Measurements from ENCODE around the gene EN1. TPM values are rescaled to one million over a fixed set of nuclear protein-coding genes. Genes with fewer than 3 reads are reported as not detected.

Gene EN1
- total RNA-seq, 1 experiment from 2014 or later: not detected

GRCh38 chr2:118843483-118844132 lies 3.8 kb downstream of the EN1 start:
- DNase-seq (ENCODE audit: low read depth): no peak

DNA sequence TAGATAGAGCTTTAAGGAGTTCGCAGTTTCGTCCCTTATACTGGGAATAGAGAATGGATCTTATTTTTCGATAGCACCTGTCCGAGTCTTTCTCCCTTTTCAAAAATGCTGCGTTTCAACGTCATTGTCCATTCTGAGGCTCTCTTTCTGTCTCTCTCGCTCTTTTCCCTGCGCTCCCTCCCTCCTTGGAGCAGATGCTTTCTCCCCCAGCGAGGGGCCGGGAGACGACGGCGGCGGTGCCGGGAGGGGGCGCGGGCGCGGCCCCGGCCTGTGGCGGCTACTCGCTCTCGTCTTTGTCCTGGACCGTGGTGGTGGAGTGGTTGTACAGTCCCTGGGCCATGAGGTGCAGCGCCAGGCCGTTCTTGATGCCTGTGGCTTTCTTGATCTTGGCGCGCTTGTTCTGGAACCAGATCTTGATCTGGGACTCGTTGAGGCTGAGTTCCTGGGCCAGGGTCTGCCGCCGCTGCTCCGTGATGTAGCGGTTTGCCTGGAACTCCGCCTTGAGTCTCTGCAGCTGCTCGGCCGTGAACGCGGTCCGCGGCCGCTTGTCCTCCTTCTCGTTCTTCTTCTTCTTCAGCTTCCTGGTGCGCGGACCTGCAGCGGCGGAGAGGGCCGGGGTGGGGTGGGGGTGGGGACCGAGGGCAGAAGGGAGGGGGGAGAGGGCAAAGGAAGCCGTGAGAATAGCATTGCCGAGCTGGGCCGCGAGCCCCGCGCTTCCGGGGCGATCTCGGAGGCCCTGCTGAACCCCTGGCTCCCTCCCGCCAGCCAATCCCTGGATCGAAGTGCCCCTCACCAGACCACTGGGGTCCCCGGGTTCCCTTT lies 4.6 kb downstream of the EN1 start:
- DNase-seq (ENCODE audit: low read depth): no peak

GRCh38 chr2:118841828-118842461 lies 5.5 kb downstream of the EN1 start:
- DNase-seq (ENCODE audit: low read depth): no peak

DNA sequence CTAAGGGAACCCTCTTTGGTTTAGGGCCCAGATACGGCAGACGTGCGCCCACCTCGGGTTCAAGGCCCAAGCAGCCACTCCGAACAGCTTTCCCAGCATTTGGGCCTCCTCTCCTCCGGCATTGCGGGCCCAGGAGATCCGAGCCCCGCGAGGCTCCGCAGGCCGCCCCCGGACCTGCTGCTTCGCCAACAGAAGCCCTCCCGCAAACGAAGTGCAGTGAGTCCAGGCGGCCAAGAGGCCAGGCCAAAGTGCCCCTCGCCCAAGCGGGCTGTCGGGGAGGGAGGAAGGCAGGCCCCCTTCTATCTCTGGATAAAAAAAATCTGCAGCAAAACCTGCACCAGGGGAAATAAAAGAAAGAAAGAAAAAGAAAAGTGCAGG lies 6.0 kb downstream of the EN1 start:
- no peak for DNase-seq (ENCODE audit: low read depth)

DNA sequence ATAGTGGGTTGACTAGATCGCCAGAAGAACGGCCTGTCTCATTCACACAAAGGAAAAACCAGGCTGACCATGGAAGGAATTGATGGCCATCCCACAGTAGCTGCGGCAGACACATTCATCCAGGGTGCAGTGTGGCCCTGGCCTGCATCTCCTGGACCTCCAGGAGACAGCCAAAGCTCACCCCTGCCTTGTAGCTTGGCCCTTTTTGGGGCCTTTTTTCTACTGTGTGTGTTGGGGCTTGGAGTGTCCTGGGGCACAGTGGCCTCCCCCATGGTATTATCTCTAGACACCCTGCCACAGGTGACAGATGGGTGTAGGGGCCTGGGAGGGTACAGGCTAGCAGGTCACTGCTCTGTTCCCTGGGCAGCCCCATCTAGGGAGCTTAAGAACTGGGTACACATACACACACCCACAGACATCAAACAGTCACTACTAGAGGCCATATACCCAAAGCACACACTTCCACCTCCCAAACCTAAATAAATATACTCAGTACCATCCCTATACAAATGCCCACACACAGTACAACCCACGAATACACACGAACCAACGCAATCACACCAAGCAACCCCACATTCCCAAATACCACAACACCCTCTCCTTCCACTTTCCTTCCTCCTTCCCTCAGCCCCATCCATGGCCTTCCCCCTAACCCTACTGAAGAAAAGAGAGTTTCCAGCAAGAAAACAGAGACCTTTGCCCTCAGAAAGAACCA lies 8.6 kb downstream of the EN1 start:
- DNase-seq (ENCODE audit: low read depth): no peak

DNA sequence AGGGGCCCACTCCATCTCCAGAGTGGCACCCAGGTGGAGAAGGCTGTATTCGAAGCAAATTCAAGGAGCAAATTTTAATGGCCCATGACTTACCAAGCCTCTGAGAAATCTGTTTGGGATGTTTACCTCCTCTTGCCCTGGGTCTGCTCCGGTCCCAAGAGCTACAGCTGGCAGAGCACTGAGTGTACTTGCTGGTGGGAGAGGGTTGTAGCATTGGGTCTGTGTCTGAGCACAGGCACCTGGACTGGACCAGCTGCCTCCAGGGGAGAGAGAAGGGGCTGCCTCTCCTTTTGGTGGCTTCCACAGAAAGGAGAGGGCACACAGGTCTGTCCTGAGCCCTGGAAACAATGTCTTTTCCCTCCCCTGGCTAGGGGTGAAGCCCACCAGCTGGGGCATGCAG lies 9.8 kb downstream of the EN1 start:
- no peak for DNase-seq (ENCODE audit: low read depth)

DNA sequence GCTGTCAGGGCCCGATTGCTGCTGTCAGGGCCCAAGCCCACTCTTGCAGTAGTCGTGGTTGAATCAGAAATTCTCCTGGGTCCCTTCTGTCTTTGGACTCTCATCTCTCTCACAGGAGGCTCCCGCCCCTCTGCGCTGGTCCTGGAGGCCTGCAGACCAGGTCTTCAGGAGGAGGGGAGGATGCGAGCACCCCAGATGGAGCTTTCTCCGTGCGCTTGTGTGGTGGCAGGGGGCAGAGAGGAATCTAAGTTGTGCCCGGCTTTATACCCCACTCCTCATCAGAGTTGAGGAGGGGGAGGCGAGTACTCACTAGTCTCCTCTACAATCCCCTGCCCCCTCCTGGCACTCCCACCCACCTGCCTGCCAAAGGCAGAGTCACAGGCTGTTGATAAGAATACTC lies 10.4 kb downstream of the EN1 start:
- no peak for DNase-seq (ENCODE audit: low read depth)

GRCh38 chr2:118836411-118836930 lies 11.0 kb downstream of the EN1 start:
- no peak for DNase-seq (ENCODE audit: low read depth)

DNA sequence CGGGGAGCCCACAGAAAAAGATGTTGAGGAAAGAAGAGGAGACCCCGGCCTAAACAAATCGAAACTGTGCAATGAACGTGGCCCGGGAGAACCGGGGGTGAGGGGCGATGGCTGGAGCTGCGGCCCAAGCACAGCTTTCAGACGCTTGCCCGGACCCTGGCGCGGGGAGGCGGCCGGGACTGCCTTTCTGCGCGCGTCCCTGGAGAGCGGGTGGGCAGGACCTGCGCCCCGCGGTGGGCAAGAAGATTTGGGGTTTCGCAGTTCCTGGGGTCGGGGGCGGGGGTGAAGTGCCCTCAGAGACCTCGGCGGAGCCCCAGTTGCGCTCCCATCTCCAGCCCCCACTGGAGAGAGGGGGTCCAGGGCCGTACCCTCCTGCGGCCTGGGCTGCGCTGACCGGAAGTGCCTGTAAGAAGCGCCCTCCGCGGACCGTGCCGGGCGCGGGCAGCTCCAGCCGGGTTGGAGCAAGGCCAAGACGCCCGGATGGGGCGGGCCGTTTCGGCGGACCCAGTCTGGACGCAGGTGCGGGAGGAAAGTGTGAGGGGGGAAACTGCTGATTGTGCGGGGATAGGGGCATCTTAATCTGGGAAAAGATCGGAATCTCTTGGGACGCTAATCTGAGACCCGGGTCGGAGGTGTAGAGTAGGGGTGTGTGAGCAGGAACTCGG lies 11.6 kb downstream of the EN1 start:
- no peak for DNase-seq (ENCODE audit: low read depth)

DNA sequence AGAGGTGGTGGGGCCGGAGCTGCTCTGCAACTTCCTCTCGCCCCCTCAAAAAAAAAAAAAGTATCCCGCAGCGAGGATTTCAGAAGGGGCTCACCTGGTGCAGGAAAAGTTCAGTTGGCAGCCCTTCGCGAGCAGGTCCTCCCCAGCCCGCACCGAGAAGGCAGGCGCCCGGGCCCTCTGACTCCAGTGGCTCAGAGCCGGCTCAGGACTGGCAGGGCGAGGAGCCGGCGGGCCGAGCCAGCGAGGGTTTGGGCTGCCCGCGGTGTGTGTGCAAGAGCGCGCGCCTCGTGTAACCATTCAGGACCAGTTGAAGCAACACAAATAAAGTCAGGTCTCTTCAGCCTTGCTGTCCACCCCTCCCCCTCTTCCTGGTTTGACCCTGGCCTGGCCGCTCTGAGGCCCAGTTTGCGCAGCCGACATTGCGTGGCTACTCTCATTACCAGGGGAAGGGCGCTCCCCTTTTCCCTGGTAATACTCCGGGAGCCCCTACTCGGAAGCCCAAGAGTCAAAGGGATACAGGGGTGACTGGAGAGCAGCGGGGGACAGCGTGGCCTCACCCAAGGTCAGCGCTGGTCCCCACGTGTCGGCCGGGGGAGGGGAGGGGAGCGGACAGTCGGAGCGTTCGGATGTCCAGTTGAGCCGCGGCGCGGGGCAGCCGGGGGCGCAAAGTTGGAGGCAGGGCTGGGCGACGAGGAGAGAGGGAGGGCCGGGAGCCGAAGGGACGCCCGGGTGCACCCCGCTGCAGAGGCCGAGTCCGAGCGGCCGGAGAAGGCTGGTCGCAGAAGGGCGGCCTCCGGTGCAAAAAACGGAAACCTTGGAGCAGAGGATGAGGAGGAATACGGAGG lies 12.3 kb downstream of the EN1 start:
- no peak for DNase-seq (ENCODE audit: low read depth)

DNA sequence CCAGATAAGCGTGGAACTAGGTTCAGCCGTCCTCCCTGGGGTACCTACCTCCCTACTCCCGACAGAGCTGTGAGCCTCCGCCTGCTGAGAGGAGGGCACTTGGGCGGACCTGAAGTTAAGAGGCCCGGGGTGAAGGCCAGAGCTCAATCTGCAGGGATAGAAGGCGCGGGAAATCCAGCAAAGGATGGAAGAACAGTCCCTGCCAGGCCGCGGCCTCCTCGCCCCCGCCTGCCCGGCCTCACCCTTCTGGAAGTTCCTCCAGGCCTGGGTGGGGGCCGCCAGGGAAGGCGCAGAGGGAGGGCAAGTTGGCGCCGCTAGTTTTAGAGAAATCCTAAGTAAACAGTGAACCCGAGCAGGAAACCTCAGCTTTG lies 13.0 kb downstream of the EN1 start:
- DNase-seq (ENCODE audit: low read depth): no peak

DNA sequence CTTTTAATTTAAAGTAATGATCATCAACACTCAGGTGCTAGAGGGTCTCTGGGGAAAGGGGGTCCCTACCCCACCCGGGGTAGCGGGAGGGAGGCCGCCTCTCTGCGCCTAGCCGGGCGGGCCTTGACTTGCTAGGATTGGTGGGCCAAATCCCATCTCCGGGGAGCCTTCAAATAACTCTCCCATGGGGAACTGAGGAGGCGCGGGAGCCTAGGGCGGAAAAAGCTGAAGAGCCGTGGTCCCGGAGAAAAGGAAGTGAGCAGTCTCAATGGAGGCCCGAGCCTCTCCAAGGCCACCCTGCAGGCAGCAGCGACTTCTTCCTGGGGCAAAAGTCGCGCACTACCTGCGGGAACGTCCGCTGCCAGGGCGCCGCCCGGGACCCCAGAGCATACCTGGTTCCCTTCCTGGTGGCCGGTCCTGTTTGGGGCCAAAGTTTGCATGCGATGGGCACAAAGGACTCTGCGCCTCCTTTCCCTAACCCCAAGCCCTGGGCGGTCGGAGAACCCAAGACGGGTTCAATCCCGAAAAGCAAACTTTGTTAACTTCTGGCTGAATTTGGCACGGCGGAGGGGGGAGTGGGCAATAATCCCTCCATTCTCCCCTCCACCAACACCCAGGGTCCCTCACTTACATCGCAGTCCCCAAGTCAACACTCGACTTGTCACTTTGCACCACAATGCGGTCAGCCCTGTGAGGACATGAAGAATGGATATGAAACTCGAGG lies 13.6 kb downstream of the EN1 start:
- no peak for DNase-seq (ENCODE audit: low read depth)

DNA sequence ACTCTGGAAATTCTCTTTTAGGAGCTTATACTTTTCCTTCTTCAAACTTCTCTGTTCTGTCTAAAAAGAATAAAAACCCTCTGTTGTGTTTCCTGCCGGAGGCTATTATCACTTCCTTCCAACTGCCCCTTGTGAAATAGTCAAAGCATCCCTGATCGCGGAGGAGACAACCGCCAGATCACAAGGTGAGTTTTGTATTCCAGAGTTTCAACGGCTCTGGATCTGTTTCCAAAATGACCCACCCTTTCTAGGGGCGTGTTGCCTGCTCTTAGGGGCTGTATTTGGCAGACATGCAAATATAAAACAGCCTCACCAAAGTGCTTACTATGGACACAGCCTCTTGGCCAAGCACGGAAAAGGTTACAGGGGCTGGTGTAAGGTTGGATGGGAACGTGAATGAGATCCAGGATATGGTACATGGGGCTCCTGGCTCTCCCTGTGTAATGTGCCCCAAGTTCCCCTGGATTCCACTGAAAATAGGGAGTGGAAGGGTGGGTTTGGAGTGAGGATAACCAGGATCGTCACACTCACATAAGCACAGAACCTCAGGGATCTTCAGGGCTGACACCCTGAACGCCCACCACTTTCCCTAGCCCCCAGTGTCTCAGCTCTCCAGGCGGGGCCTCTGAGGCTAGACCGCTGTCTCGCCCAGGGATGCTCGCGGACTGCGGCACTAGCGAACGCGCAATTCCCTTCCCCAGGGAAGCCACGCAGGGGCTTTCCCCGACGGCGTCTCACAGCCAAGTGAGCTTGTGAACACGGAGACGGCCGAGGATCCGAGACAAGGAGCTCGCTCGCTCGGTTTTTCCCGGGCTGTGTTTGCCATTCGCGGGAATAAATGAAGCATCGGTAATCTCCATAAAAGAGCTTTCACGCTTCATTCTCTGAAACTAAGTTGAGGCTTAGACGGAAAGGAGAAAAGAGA lies 14.4 kb downstream of the EN1 start:
- no peak for DNase-seq (ENCODE audit: low read depth)

GRCh38 chr2:118832071-118832790 lies 15.2 kb downstream of the EN1 start:
- DNase-seq (ENCODE audit: low read depth): no peak

DNA sequence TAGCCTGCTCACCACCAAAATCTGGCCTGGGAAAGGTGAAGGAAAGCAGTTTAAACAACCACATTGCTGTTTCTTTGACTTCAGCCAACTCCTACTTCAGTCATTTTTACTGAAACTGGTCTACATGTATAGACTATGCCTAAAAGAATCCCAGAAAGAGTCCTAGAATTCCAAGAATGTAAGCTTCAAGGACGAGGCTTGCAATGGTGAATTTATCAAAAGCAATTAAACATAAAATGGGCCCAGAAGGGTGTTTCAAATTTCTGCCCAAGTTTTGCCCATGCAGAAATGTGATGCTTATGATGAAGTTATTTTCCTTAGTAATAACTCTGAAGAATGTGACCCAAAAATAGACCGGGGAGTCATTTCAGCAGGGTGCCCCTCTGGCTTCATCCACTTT lies 16.6 kb downstream of the EN1 start:
- DNase-seq (ENCODE audit: low read depth): no peak

DNA sequence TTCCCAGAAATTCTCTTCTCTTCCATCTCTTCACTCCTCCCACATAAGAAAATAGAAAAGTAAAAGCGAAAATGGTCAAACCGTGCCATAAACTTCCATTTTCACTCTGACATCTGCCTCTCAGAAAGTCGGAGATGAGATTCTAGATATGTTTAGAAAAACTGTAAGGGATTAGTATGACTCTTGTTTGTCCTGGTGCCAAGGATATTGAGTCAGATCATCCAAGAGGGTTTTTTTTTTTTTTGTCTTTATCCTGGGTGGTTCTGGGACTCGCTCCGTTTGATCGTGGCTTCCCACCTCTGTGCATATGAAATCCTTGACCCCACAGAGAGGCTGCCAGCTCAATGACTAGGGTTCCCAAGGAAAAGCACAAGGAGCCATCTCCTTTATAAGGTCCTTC lies 17.3 kb downstream of the EN1 start:
- no peak for DNase-seq (ENCODE audit: low read depth)

DNA sequence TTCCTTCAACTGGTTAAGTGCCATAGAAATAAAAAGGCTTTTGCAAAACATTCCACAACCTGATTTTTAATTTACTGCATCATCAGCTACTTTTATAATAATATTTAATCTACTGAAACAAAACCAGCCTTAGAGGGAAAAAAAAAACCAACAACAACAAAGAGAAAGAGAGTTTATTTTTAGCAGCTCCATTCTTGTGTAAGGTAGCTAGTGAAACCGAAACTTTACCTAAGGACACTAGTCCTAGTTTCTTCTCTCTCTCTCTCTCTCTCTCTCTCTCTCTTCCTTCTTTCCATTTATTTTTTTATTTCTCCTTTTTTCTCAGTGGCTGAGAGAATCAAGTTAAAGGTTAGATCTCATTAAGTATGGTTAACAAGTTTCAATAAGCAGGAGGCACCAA lies 21.4 kb downstream of the EN1 start:
- DNase-seq (ENCODE audit: low read depth): no peak

DNA sequence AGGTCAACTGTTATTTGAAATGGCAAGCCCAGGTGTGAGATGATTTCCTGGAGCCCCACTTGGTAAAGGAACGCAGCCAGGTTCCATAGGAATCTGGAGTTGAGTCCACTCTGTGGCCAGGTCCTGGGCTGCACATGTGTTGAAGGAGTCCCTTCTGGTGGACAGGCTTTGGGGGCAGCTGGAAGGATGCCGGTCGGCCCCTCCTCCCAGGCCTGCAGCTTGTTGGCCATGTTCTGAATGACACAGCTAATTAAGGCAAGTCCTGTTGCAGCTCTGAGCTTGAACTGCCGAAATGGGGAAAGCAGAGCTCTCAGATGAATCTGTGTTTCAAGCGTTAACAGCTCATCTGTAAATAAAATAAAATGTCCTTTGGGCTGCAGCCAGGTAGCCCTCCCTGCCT lies 23.8 kb downstream of the EN1 start:
- DNase-seq (ENCODE audit: low read depth): no peak
